Thyroid gland (tissue), 4 donors: ENCODE results near the gene SORCS2.

Experiments used
- CTCF ChIP-seq, 6 experiments: fragments of 200-600 bp in 3 of 6; fragments of 450-650 bp in 3 of 6; sonication (generic) in 3 of 6; IDR thresholded peaks; one replicate each; pipeline ENCODE4 v1.5.1; 2016 to 2019; ENCODE audit warnings: antibody characterized with exemption in 6 of 6, mild to moderate bottlenecking in 2 of 6, inconsistent platforms in 1 of 6, moderate library complexity in 1 of 6
- POLR2A ChIP-seq, 2 donors: fragments of 450-650 bp; IDR thresholded peaks; one replicate each; pipeline ENCODE4 v1.6.1; 2017; ENCODE audit warnings: antibody characterized with exemption in 2 of 2, mild to moderate bottlenecking in 2 of 2, moderate library complexity in 1 of 2

- TF ChIP-seq POLR2A (IDR thresholded peaks at IDR 0.05) (no peak), CTCF (IDR thresholded peaks at IDR 0.05) (no peak)
Observed at GRCh38 chr4:7218686-7219085, 26.3 kb downstream of the SORCS2 start.
